NCI-H2171 treated with DMSO at 0.1 percent for 48 hours (cell line): ENCODE measurements around the gene TAS2R19.

Experiments
- DNase-seq: peaks from one replicate; lab custom pipeline; 2025; lab: John Stamatoyannopoulos, UW

The TAS2R19 gene

GRCh38 chr12:10989107-10989506, 33.3 kb downstream of the TAS2R19 start:
- DNase-seq: no peak

- no peak for DNase-seq
Observed at GRCh38 chr12:10986812-10987211, 35.6 kb downstream of the TAS2R19 start, which contains the start of gene TAS2R50. TAS2R50 (minus strand) TSS chr12:10986912; CDS start chr12:10986860, 52 bp downstream.

- DNase-seq: no peak
Observed at GRCh38 chr12:10982244-10982643, 40.2 kb downstream of the TAS2R19 start.

GRCh38 chr12:10974965-10975364, 47.5 kb downstream of the TAS2R19 start:
- no peak for DNase-seq
